Heart left ventricle (tissue), 16 donors: ENCODE measurements around the gene CPE. TPM values are rescaled to one million over a fixed set of nuclear protein-coding genes. Genes with fewer than 3 reads are reported as not detected.
A peak's percentile ranks its signal among the peaks of the same experiment; 100 is the strongest.

Experiments used
- ATAC-seq, 4 donors: fragments of 200-7000 bp; cut with Tn5 transposase; one replicate each; pipeline ENCODE4 v1.9.1; 2020 to 2022; ENCODE audit warnings: moderate library complexity in 4 of 4, mild to moderate bottlenecking in 3 of 4, moderate number of reproducible peaks in 1 of 4
- DNase-seq, 5 donors: peaks; one replicate each; pipeline ENCODE4 v3.0.0-alpha.2; 2020
- H3K27ac ChIP-seq, 12 donors: fragments of 200-600 bp; sonication (generic) in 4 of 12; one replicate each; pipeline versions ENCODE4 v1.5.0 to v1.8.0; 2016 to 2022; ENCODE audit warnings: mild to moderate bottlenecking in 2 of 12
- H3K27me3 ChIP-seq, 9 donors: fragments of 200-600 bp; sonication (generic) in 2 of 9; one replicate each; pipeline versions ENCODE4 v1.5.1 to v1.8.0; 2016 to 2022; ENCODE audit warnings: mild to moderate bottlenecking in 3 of 9
- H3K36me3 ChIP-seq, 9 donors: fragments of 200-600 bp; sonication (generic) in 2 of 9; one replicate each; pipeline versions ENCODE4 v1.5.0 to v1.8.0; 2018 to 2022; ENCODE audit warnings: mild to moderate bottlenecking in 2 of 9
- H3K4me1 ChIP-seq, 12 donors: fragments of 200-600 bp; sonication (generic) in 4 of 12; one replicate each; pipeline versions ENCODE4 v1.5.0 to v1.8.0; 2016 to 2022; ENCODE audit warnings: mild to moderate bottlenecking in 3 of 12
- H3K4me3 ChIP-seq, 12 donors: fragments of 200-600 bp; sonication (generic) in 4 of 12; one replicate each; pipeline versions ENCODE4 v1.5.0 to v1.8.0; 2017 to 2022; ENCODE audit warnings: mild to moderate bottlenecking in 9 of 12, moderate library complexity in 4 of 12
- H3K9me3 ChIP-seq, 12 donors: fragments of 200-600 bp; sonication (generic) in 4 of 12; one replicate each; pipeline versions ENCODE4 v1.5.0 to v1.8.0; 2016 to 2022; ENCODE audit warnings: mild to moderate bottlenecking in 1 of 12
- CTCF ChIP-seq, 12 donors: fragments of 200-600 bp; sonication (generic) in 4 of 12; IDR thresholded peaks; one replicate each; pipeline versions ENCODE4 v1.5.0 to v1.8.0; 2018 to 2022; ENCODE audit warnings: antibody characterized with exemption in 12 of 12, mild to moderate bottlenecking in 5 of 12
- POLR2A ChIP-seq, 2 donors: fragments of 450-650 bp; IDR thresholded peaks; one replicate each; pipeline ENCODE4 v1.6.1; 2017; ENCODE audit warnings: antibody characterized with exemption in 2 of 2, mild to moderate bottlenecking in 2 of 2, moderate library complexity in 2 of 2
- WGBS, 4 donors: extraction: QIAGEN DNeasy Blood & Tissue Kit in 2 of 4; methylation state at CpG; one replicate each; pipeline versions ENCODE4 v1.1.5 to v1.1.7; 2013 to 2018; 5-methylcytosine and 5-hydroxymethylcytosine counted together
- intact Hi-C, 10 donors: fragments of 100-400 bp; cut with DNase I; formaldehyde crosslinking; loops; one replicate each; pipeline versions ENCODE4 v1.11.1 to v1.14.2; 2022
- long read RNA-seq, 3 donors: library from polyadenylated mRNA; unstranded; transcript quantifications; one replicate each; pipeline ENCODE4 v2.0.0, GENCODE V29; 2020 to 2021
- polyA plus RNA-seq, 2 donors: library from polyadenylated mRNA; stranded (reverse); fragments of 200-250 nt; gene quantifications; one replicate each; pipeline ENCODE4 v1.2.3, GENCODE V29; 2013
- total RNA-seq, 9 donors: library from RNA; depleted of rRNA in 2 of 9; stranded (reverse); fragments of >200 nt in 2 of 9; fragmentation: NEBNext Ultra II Directional in 3 of 9; extraction: Animal tissue kit (Norgen Biotek cat#: 25700) in 3 of 9; gene quantifications; one replicate each; pipeline versions ENCODE4 v1.1.0 to v1.2.4, GENCODE V29; 2016 to 2023
- donor health status: ischemic (EF 13 %, LVEDD 7.1; RV severe dilation, severe dysfunction).
- donor health status: healthy with polysubstance abuse.
- donor health status: DM: no; HTN: yes; CAD: no.
- donor health status: DM: no; HTN: no; CAD: no.
- donor health status: ischemic (EF 25% LVEDD 6.9; RV normal size, moderate dysfunction).
- donor health status: ischemic (EF 25% LVEDD 5.7; RV mildly dilated, moderate dysfunction).
- donor health status: healthy.
- donor health status: DM: yes; HTN: yes; CAD: no.
- donor health status: ischemic (EF 35%, LVEDD 5.7; RV mildly dilated, moderate dysfunction).
- donor health status: nonischemic (EF 11% LVEDD 7.7; RV severe dilation, severe dysfunction).
- donor health status: DM: yes; HTN: yes; CAD: no.
- donor health status: PGD.
- donor health status: ischemic (EF 29% LVEDD 5.4; RV normal size, mild dysfunction).
- donor health status: nonischemic (EF 23%, LVEDD 6.1; RV moderate dilation, normal function).

Gene CPE
- 100 to 1,000 TPM in 1 of 9 donors, 10 to 100 TPM in 8; 16.6 to 115 (median 34.5) TPM for total RNA-seq
- polyA plus RNA-seq, result 10 to 100 TPM; 13.3 to 23.4 TPM
- long read RNA-seq, donor 1, transcript CPE-201 (9 exons, 2,421 nt), result major isoform, 54 of 54 reads
- long read RNA-seq, donor 1, partial matches to known transcripts, result 0 of 54 reads
- long read RNA-seq, donor 1, other reads (novel, unspliced or antisense), result 0 of 54 reads
- long read RNA-seq, donor 2, partial matches to known transcripts, result 1 of 2 reads
- long read RNA-seq, donor 2, other reads (novel, unspliced or antisense), result 0 of 2 reads
- long read RNA-seq, donor 3, transcript CPE-201 (9 exons, 2,421 nt), result major isoform, 29 of 30 reads
- long read RNA-seq, donor 3, partial matches to known transcripts, result 0 of 30 reads
- long read RNA-seq, donor 3, other reads (novel, unspliced or antisense), result 1 of 30 reads

- intact Hi-C loops, result loop anchor here in 6 of 10 donors (5.0 kb wide), 1 partner anchor 83 kb away; no protein-coding TSS in a partner anchor
- TF ChIP-seq POLR2A (IDR thresholded peaks at IDR 0.05), result peak in 1 of 2 donors; percentile 35
- TF ChIP-seq CTCF (IDR thresholded peaks at IDR 0.05), result peak in 9 of 12 donors; percentile 11 to 67 (median 47)
- peaks cover 0 to 44% (median 4%) of the 10 kb centered on the region in 9 donors for H3K27me3 ChIP-seq
Measured at GRCh38 chr4:165378745-165379677, at the start of gene CPE. TSS of gene CPE (plus strand) at chr4:165379008. CDS start at chr4:165379222, 214 bp downstream.

GRCh38 chr4:165330071-165330470, 48.7 kb upstream of the CPE start:
- no peak for ATAC-seq
- intact Hi-C loops, result no loop called here
- H3K27me3 ChIP-seq, result no peaks in the 10 kb centered on the region
- TF ChIP-seq CTCF (IDR thresholded peaks at IDR 0.05), result no peak
- peaks cover 0 to 20% (median 11%) of the 10 kb centered on the region in 9 donors for H3K36me3 ChIP-seq
- WGBS, 4 donors, result 93 to 98% (median 96%) methylated on average over 2 of the region's 2 CpGs
- H3K27ac ChIP-seq, result no peak overlapping the region
- peaks cover 0 to 42% (median 15%) of the 10 kb centered on the region in 12 donors for H3K4me1 ChIP-seq
- no peak for DNase-seq
- H3K4me3 ChIP-seq, result no peak overlapping the region
- H3K9me3 ChIP-seq, result no peaks in the 10 kb centered on the region

More at GRCh38 chr4:165378745-165379677, at the start of gene CPE:
- Histone ChIP-seq H3K9me3 (peaks cover 0 to 15% (median 2%) of the 10 kb centered on the region in 12 donors), H3K36me3 (no peaks in the 10 kb centered on the region), H3K27ac (peak within 1 kb of the TSS; percentile 17 to 80 (median 64)), H3K4me3 (peak within 1 kb of the TSS; percentile 39 to 71 (median 59)), H3K4me1 (peaks cover 0 to 17% (median 1%) of the 10 kb centered on the region in 12 donors)
- ATAC-seq (peak; percentile 86 to 99 (median 98)), DNase-seq (peak; percentile 67 to 87 (median 80))
- WGBS, 4 donors, result 0 to 2% (median 1%) methylated on average over 15 to 82 of the region's 82 CpGs

- no peaks in the 10 kb centered on the region for H3K27me3 ChIP-seq
- intact Hi-C loops, result no loop called here
- H3K27ac ChIP-seq, result no peak overlapping the region
- peaks cover 0 to 42% (median 16%) of the 10 kb centered on the region in 12 donors for H3K4me1 ChIP-seq
- H3K9me3 ChIP-seq, result no peaks in the 10 kb centered on the region
- DNase-seq (no peak), ATAC-seq (no peak)
- no peak for TF ChIP-seq CTCF (IDR thresholded peaks at IDR 0.05)
- 89 to 97% (median 95%) methylated on average over 5 of the region's 5 CpGs for WGBS, 4 donors
- peaks cover 0 to 23% (median 11%) of the 10 kb centered on the region in 9 donors for H3K36me3 ChIP-seq
- H3K4me3 ChIP-seq, result no peak overlapping the region
Measured at GRCh38 chr4:165330666-165331065, 48.1 kb upstream of the CPE start.
